Stimulated activated CD8-positive, alpha-beta memory T cell treated with anti-CD3 and anti-CD28 coated beads, Interleukin-15, amount 100 ng/mL, for 4 hours (primary cell): ENCODE measurements around the gene HLA-DMB.

ENCODE experiments used
- DNase-seq, 2 donors: peaks; one replicate each; pipeline ENCODE4 v3.0.0-alpha.2; 2020; ENCODE audit warnings: low read depth in 2 of 2

Gene HLA-DMB

DNA sequence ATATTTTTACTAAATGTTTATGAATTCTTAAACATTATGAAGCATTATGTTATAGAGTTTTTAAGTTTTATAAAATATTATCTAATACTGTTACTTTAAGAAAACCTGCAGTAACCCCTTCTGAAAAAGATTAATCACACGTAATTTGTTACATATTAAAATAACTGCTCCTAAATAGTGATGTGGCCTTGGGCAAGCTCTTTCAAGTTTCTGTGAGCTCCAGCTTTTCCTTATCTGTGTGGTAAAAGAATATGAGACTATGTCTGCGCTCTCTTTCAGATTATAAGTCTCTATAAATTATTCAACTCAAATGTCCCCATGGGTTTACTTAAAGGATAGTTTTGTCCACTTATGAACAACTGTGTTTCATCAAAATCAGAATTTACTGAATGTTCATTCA, 31.9 kb downstream of the HLA-DMB start:
- no peak for DNase-seq

DNA sequence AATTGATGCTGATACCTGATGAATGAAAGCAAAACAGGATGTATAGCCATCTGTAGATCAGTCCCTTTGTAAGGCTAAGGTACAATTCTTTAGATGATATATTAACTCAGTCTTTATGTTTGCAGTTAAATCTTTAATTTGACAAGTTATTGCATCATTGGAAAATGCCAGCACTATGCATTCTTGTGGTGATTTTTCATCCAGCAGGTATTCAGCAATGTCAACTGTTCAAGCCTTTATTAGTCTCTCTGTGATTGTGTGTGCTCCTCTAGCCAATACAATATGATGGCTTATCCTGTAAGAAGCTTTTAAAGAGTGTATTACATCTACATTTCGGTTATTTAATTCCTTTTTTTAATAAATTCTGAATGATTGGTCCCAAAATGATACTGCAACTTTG, 34.3 kb downstream of the HLA-DMB start:
- no peak for DNase-seq

GRCh38 chr6:32905078-32905477, 35.8 kb downstream of the HLA-DMB start:
- DNase-seq: no peak

DNA sequence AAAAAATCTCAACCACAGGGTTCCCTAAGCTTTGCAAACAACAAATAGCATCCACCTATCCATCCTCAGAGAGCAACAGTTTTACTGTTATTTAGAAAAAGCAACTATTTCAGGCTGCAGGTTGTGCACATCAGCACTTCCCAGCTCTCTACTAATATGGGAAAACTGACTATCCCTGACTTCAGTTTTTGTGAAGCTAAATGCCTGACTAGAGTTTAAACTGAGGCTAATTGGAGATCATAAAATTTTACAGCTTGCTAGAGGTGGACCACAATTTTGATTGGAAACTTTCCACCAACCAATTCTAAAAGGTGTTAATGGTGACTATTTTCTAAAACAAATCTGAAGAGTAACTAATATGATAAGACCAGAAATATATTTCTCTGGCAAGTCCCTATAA, 36.9 kb downstream of the HLA-DMB start:
- DNase-seq: no peak

DNA sequence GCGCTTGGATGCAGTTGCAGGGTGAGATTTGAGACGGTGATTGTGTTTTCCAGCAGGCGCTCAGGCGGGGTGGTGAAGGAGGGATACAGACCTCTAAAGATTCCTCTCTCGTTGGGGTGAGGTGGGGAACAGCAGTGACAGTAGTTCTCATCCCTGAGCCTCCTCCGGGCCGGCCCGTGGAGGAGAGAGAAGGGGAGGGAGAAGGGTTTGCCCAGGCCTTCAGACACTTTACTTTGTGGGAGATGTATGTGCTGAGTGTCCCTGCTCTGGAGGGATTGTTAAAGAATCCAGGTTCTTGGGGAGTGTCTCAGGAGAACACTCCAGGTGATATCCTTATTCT, 45.9 kb downstream of the HLA-DMB start:
- DNase-seq: no peak

DNA sequence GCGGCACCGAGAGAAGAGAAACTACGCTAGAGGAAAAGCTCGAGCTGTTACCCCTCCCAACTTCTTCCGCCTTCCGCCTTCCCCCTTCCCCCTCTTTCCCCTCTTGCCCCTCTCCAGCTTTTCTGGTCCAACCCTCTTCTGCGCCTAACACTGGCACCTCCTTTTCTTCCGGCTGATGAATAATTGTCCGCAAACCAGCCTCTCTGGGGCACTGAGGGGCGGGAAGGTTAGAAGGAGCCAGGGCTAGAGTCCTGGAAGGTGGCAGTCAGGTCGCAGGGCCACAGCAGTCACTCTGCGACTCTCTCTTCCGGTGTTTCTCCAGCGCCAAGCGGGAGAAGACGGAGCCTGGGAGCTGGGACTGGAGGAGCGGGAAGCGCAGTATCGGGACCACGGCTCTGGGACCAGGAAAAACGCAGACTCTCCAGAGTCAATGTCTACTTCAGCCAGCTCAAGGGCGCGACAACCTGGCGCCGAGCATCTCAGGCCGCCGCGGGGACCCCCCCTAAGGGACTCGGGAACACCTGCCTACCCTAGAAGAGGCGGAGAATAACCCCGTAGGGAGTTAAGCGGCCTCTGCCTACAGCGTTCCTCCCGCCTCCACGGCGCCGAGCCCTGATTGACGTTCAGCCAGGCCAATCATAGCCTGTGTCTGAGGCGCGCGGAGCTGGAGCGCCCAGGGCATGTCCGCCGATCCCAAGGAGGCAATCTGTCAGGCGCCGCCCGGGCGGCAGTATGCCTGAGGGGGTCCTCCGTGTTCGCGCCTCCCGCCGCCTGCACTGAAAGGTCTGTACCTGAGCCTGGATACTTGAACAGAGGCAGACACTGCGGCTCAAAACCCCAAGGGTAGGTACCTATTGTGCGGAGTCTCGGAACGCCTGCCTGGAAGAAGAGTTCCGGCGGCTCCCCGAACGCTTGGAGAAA, 46.5 kb downstream of the HLA-DMB start:
- DNase-seq: peak; percentile 86 to 87

DNA sequence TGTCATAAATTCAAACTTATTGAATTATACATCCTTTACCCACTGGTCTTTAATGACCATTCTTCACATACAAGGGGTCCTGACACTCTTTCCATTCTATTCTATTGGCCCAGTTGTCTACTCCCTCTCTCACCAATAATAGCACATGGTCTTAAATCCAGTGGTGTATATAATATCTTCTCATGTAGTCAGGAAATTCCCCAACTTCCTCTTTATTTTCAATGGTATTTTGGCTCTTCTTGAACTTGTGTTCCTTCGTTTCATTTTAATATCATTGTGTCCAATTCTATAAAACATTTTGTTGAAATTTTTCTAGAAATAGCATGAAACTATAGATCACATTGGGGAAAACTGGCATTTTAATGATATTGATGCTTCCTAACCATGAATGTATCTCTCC, 50.0 kb downstream of the HLA-DMB start:
- no peak for DNase-seq

DNA sequence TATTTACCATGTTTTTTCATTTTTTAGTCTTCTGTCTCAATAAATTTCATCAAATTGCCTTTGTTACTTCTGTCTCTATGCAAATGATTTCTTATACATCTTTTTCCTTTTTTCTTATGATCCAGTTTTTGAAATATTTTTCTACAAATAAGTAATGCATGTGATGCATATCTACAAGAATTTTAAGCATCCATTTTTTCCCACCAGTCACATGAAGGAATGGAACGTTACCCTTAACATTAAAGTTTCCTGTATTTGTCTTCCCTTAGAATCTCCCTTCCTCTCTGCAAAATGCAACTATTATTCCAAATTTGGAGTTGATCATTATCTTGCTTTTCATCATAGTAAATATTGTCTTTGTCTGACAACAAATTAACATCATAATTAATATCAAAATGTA, 51.3 kb downstream of the HLA-DMB start:
- no peak for DNase-seq

- no peak for DNase-seq
These were observed 52.3 kb downstream of the HLA-DMB start for GRCh38 chr6:32888576-32888975.

DNA sequence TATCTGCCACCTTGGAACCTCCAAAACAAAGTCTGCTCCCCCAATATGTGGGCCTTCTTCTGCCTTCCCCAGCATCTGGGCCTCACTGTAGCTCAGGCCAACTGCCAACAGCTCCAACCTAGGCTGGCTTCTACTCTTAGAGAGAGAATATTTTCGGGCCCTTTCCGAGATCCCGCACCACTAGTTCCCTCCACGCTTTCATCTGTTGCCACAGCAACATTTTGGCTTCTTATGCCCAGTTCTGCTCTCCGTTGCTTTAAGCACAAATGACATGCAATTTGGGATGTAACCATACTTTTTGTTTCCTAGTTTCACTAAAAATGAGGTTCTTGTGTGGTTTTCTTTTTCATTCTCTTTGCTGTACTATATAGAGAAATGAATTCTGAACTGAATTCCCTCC, 53.2 kb downstream of the HLA-DMB start:
- DNase-seq: no peak

DNA sequence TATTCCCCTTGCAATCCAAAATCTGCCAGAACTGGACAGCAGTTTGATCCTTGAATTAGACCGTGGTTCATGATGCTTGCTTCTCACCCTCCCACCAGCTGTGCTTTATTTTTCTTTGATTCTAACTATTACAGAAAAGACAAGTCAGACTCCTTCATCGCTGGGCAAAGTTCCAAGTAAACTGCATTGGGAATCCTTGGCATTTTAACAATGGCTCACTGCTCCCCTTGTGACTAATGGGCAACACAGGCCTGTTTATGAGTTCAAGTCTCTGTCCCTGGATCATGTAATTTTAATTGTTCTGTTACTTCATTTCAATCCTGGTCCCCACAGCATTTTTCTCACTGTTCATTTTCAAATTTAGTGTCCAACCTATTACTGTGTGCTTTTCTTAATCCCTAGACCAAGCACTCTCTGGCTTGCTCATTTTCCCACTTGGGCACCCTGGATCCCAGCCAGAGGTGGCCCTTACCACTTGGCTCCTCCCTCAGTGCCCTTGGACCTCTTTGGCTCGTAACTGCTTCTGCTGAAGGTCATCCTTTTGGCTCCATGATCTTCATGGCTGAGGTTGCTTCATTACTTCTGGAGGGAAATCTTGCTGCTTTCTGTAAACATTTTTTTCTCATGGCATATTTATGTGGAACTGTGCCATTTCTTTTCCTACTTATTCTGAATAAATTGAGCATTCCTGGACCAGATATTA, 54.0 kb downstream of the HLA-DMB start:
- no peak for DNase-seq

GRCh38 chr6:32885698-32886286, 55.0 kb downstream of the HLA-DMB start:
- DNase-seq: no peak
